PFSK-1 (cell line): ENCODE data around the gene CXCL12.

Experiments used
- FOXP2 ChIP-seq: optimal IDR thresholded peaks from 2 replicates; pipeline ENCODE3; 2011; ENCODE audit warnings: borderline replicate concordance, control low read depth, inconsistent platforms; ENCODE audit not compliant: insufficient read depth; ENCODE audit errors: extremely low read length, extremely low read depth
- POLR2AphosphoS5 ChIP-seq: IDR thresholded peaks from 2 replicates; pipeline ENCODE4 v1.6.1; 2012; ENCODE audit warnings: low read depth, mild to moderate bottlenecking, control low read depth, low read length, moderate library complexity
- REST ChIP-seq, 2 experiments: IDR thresholded peaks; 2 replicates each; pipeline versions ENCODE4 v1.6.1 to v1.8.0; 2011 to 2012; ENCODE audit warnings: low read depth in 2 of 2, low read length in 2 of 2, control low read depth in 1 of 2, inconsistent platforms in 1 of 2, mild to moderate bottlenecking in 1 of 2, moderate library complexity in 1 of 2; ENCODE audit not compliant: insufficient read depth in 1 of 2
- SIN3A ChIP-seq: IDR thresholded peaks from 2 replicates; pipeline ENCODE4 v1.6.1; 2012; ENCODE audit warnings: mild to moderate bottlenecking, low read length, moderate library complexity, borderline replicate concordance; ENCODE audit not compliant: insufficient read depth
- TAF1 ChIP-seq: IDR thresholded peaks from 2 replicates; pipeline ENCODE4 v1.6.1; 2012; ENCODE audit warnings: low read length, control low read depth, borderline replicate concordance; ENCODE audit not compliant: insufficient read depth

Gene CXCL12

GRCh38 chr10:44333511-44333910 is 51.4 kb downstream of the CXCL12 start:
- TF ChIP-seq SIN3A: no peak
- no peak for TF ChIP-seq TAF1

GRCh38 chr10:44332465-44332864 is 52.4 kb downstream of the CXCL12 start:
- no peak for TF ChIP-seq POLR2AphosphoS5
- TF ChIP-seq TAF1: no peak
- no peak for TF ChIP-seq SIN3A
- TF ChIP-seq REST (IDR thresholded peaks at IDR 0.05; ENCODE audit: insufficient read depth in 1 of 2, low read depth in 2 of 2, low read length in 2 of 2): no peak
- no peak for TF ChIP-seq FOXP2

GRCh38 chr10:44330431-44330830 is 54.5 kb downstream of the CXCL12 start:
- no peak for TF ChIP-seq REST (IDR thresholded peaks at IDR 0.05; ENCODE audit: insufficient read depth in 1 of 2, low read depth in 2 of 2, low read length in 2 of 2)
- no peak for TF ChIP-seq FOXP2
- TF ChIP-seq TAF1: no peak
- no peak for TF ChIP-seq POLR2AphosphoS5
- no peak for TF ChIP-seq SIN3A

- TF ChIP-seq REST (IDR thresholded peaks at IDR 0.05; ENCODE audit: insufficient read depth in 1 of 2, low read depth in 2 of 2, low read length in 2 of 2): no peak
- TF ChIP-seq SIN3A: no peak
- no peak for TF ChIP-seq TAF1
- TF ChIP-seq POLR2AphosphoS5: no peak
- no peak for TF ChIP-seq FOXP2
Observed at GRCh38 chr10:44327461-44327860, 57.4 kb downstream of the CXCL12 start.
